Tibial nerve (tissue), 4 donors: ENCODE results near the gene RASA2. TPM values are rescaled to one million over a fixed set of nuclear protein-coding genes. Genes with fewer than 3 reads are reported as not detected.
"Not testable (repeated sequence)": the region's sequence is repeated elsewhere in the genome, so short reads cannot be mapped to it uniquely, and the experiment has no call there.

Experiments used
- DNase-seq, 2 donors: peaks; one replicate each; pipeline ENCODE4 v3.0.0-alpha.2; 2019; ENCODE audit warnings: low spot score in 2 of 2
- H3K27ac ChIP-seq, 4 donors: fragments of 200-600 bp; sonication (generic) in 3 of 4; one replicate each; pipeline ENCODE4 v1.5.1; 2017 to 2019; ENCODE audit warnings: mild to moderate bottlenecking in 1 of 4
- H3K27me3 ChIP-seq, 2 donors: fragments of 200-600 bp; sonication (generic) in 1 of 2; one replicate each; pipeline versions ENCODE4 v1.5.1 to v1.6.0; 2017 to 2019
- H3K36me3 ChIP-seq, 3 donors: fragments of 200-600 bp; sonication (generic); one replicate each; pipeline ENCODE4 v1.5.1; 2018 to 2019
- H3K4me1 ChIP-seq, 4 donors: fragments of 200-600 bp; sonication (generic) in 3 of 4; one replicate each; pipeline ENCODE4 v1.5.1; 2017 to 2019
- H3K4me3 ChIP-seq, 4 donors: fragments of 200-600 bp; sonication (generic) in 3 of 4; one replicate each; pipeline ENCODE4 v1.5.1; 2017 to 2019; ENCODE audit warnings: mild to moderate bottlenecking in 1 of 4, moderate library complexity in 1 of 4
- H3K9me3 ChIP-seq, 4 donors: fragments of 200-600 bp; sonication (generic) in 3 of 4; one replicate each; pipeline ENCODE4 v1.5.1; 2017 to 2019
- CTCF ChIP-seq, 5 experiments: fragments of 200-600 bp in 3 of 5; fragments of 450-650 bp in 2 of 5; sonication (generic) in 3 of 5; IDR thresholded peaks; one replicate each; pipeline ENCODE4 v1.5.1; 2016 to 2019; ENCODE audit warnings: antibody characterized with exemption in 5 of 5, mild to moderate bottlenecking in 3 of 5, moderate library complexity in 2 of 5
- EP300 ChIP-seq, 2 donors: sonication (generic); formaldehyde crosslinking; IDR thresholded peaks; one replicate each; pipeline ENCODE4 v1.6.1; 2017; ENCODE audit warnings: antibody characterized with exemption in 2 of 2, mild to moderate bottlenecking in 1 of 2
- POLR2A ChIP-seq, 2 donors: fragments of 450-650 bp; IDR thresholded peaks; one replicate each; pipeline ENCODE4 v1.6.1; 2017; ENCODE audit warnings: antibody characterized with exemption in 2 of 2, mild to moderate bottlenecking in 2 of 2, moderate library complexity in 2 of 2
- WGBS, 2 donors: methylation state at CpG; one replicate each; pipeline ENCODE4 v1.1.5; 2018; 5-methylcytosine and 5-hydroxymethylcytosine counted together
- total RNA-seq, 4 donors: library from RNA; depleted of rRNA; stranded (reverse); fragments of >200 nt; gene quantifications; one replicate each; pipeline ENCODE4 v1.1.0, GENCODE V29; 2016

The RASA2 gene
- total RNA-seq, 4 donors from 2014 or later: 19.6 to 46.8 (median 37.2) TPM

- H3K27me3 ChIP-seq: no peaks in the 10 kb centered on the region
- DNase-seq: no peak
- no peak overlapping the region for H3K4me3 ChIP-seq
- WGBS, 2 donors: 56 to 75% methylated on average over 1 of the region's 1 CpG
- H3K27ac ChIP-seq: no peak overlapping the region
- TF ChIP-seq EP300 (IDR thresholded peaks at IDR 0.05): no peak
- TF ChIP-seq POLR2A (IDR thresholded peaks at IDR 0.05): no peak
- TF ChIP-seq CTCF (IDR thresholded peaks at IDR 0.05): no peak
- H3K36me3 ChIP-seq: no peaks in the 10 kb centered on the region
- H3K9me3 ChIP-seq: no peaks in the 10 kb centered on the region
- peaks cover 0 to 66% (median 9%) of the 10 kb centered on the region in 4 donors for H3K4me1 ChIP-seq
Observed at GRCh38 chr3:141489203-141489602, 2.4 kb downstream of the RASA2 start.

GRCh38 chr3:141491081-141491480, 4.3 kb downstream of the RASA2 start:
- no peak for DNase-seq
- 94 to 96% methylated on average over 3 of the region's 3 CpGs for WGBS, 2 donors
- Histone ChIP-seq H3K9me3 (no peaks in the 10 kb centered on the region), H3K27me3 (no peaks in the 10 kb centered on the region), H3K4me1 (peaks cover 0 to 61% (median 8%) of the 10 kb centered on the region in 4 donors), H3K36me3 (no peaks in the 10 kb centered on the region), H3K4me3 (no peak overlapping the region), H3K27ac (no peak overlapping the region)
- TF ChIP-seq CTCF (IDR thresholded peaks at IDR 0.05) (no peak), POLR2A (IDR thresholded peaks at IDR 0.05) (no peak), EP300 (IDR thresholded peaks at IDR 0.05) (no peak)

GRCh38 chr3:141491929-141492328, 5.1 kb downstream of the RASA2 start:
- Histone ChIP-seq H3K27me3 (no peaks in the 10 kb centered on the region), H3K4me1 (peaks cover 0 to 56% (median 7%) of the 10 kb centered on the region in 4 donors), H3K4me3 (no peak overlapping the region), H3K27ac (no peak overlapping the region), H3K9me3 (no peaks in the 10 kb centered on the region), H3K36me3 (no peaks in the 10 kb centered on the region)
- no peak for DNase-seq
- TF ChIP-seq POLR2A (IDR thresholded peaks at IDR 0.05) (no peak), CTCF (IDR thresholded peaks at IDR 0.05) (no peak), EP300 (IDR thresholded peaks at IDR 0.05) (no peak)
- 30 to 39% methylated on average over 1 of the region's 1 CpG for WGBS, 2 donors

- DNase-seq: no peak
- no peak for TF ChIP-seq CTCF (IDR thresholded peaks at IDR 0.05)
- TF ChIP-seq EP300 (IDR thresholded peaks at IDR 0.05): no peak
- TF ChIP-seq POLR2A (IDR thresholded peaks at IDR 0.05): no peak
Observed at GRCh38 chr3:141493184-141493583, 6.4 kb downstream of the RASA2 start.

GRCh38 chr3:141497589-141497988, 10.8 kb downstream of the RASA2 start:
- H3K4me1 ChIP-seq: peaks cover 0 to 40% (median 0%) of the 10 kb centered on the region in 4 donors
- H3K27ac ChIP-seq, H3K36me3 ChIP-seq, H3K4me3 ChIP-seq, H3K27me3 ChIP-seq, H3K9me3 ChIP-seq, DNase-seq: not testable (repeated sequence)
- 57 to 63% methylated on average over 4 of the region's 4 CpGs for WGBS, 2 donors

More at GRCh38 chr3:141493184-141493583, 6.4 kb downstream of the RASA2 start:
- no peaks in the 10 kb centered on the region for H3K9me3 ChIP-seq
- 86 to 100% methylated on average over 1 of the region's 1 CpG for WGBS, 2 donors
- H3K4me3 ChIP-seq: no peak overlapping the region
- peaks cover 0 to 62% (median 5%) of the 10 kb centered on the region in 4 donors for H3K4me1 ChIP-seq
- H3K36me3 ChIP-seq: no peaks in the 10 kb centered on the region
- H3K27me3 ChIP-seq: no peaks in the 10 kb centered on the region
- no peak overlapping the region for H3K27ac ChIP-seq
